HEK293 (cell line): ENCODE data around the gene TRH.

Experiments
- CTCF ChIA-PET: fragments of 350-600 bp; formaldehyde crosslinking; extraction: SDS; loops from one replicate; lab custom pipeline; 2021; ENCODE audit warnings: antibody characterized with exemption; lab: Yijun Ruan, JAX
- POLR2A ChIA-PET: fragments of 300-600 bp; formaldehyde crosslinking; extraction: SDS; loops from one replicate; lab custom pipeline; 2020; ENCODE audit warnings: antibody characterized with exemption, inconsistent platforms; lab: Yijun Ruan, JAX
- H3K27ac ChIP-seq: fragments of 200-500 bp; sonication (Bioruptor generic); 2 replicates; pipeline ENCODE4 v1.5.1; 2014; ENCODE audit warnings: low read depth, low read length, control low read depth, inconsistent platforms; ENCODE audit errors: extremely low read depth
- H3K36me3 ChIP-seq, 2 experiments: fragments of 200-500 bp in 1 of 2; sonication (Bioruptor generic) in 1 of 2; 1 replicate in 1 of 2; 2 replicates in 1 of 2; pipeline ENCODE4 v1.5.1; 2014 to 2017; ENCODE audit warnings: inconsistent platforms in 2 of 2, low read length in 2 of 2; ENCODE audit not compliant: control insufficient read depth in 2 of 2, insufficient read depth in 1 of 2
- H3K4me1 ChIP-seq: fragments of 200-500 bp; sonication (Bioruptor generic); 2 replicates; pipeline ENCODE4 v1.5.1; 2014; ENCODE audit warnings: mild to moderate bottlenecking, low read length, inconsistent platforms; ENCODE audit not compliant: control insufficient read depth, insufficient read depth
- H3K4me3 ChIP-seq: 2 replicates; pipeline ENCODE4 v1.5.1; 2011; ENCODE audit warnings: low read depth, mild to moderate bottlenecking, control low read depth, low read length, moderate library complexity
- H3K9me3 ChIP-seq: fragments of 200-500 bp; sonication (Bioruptor generic); 2 replicates; pipeline ENCODE4 v1.5.1; 2014; ENCODE audit warnings: low read depth, low read length, inconsistent platforms; ENCODE audit not compliant: control insufficient read depth, insufficient read depth
- GFI1B ChIP-seq: fragments of 450-650 bp; formaldehyde crosslinking; IDR thresholded peaks from 2 replicates; pipeline ENCODE4 v1.5.1; 2016; ENCODE audit warnings: missing biosample characterization, missing genetic modification characterization
- ZNF133 ChIP-seq: fragments of 450-650 bp; formaldehyde crosslinking; IDR thresholded peaks from 2 replicates; pipeline ENCODE4 v1.5.1; 2016; ENCODE audit warnings: missing biosample characterization, missing genetic modification characterization
- ZNF292 ChIP-seq: fragments of 450-650 bp; formaldehyde crosslinking; IDR thresholded peaks from 2 replicates; pipeline ENCODE4 v1.5.1; 2016; ENCODE audit warnings: low read depth, missing biosample characterization, missing genetic modification characterization, borderline replicate concordance
- ZNF549 ChIP-seq: fragments of 450-650 bp; IDR thresholded peaks from 2 replicates; pipeline ENCODE4 v1.5.1; 2018; ENCODE audit warnings: missing biosample characterization, missing genetic modification characterization, mild to moderate bottlenecking, inconsistent platforms, moderate library complexity
- ZNF558 ChIP-seq: fragments of 450-650 bp; formaldehyde crosslinking; IDR thresholded peaks from 2 replicates; pipeline ENCODE4 v1.5.1; 2016; ENCODE audit warnings: missing biosample characterization, missing genetic modification characterization
- ZNF610 ChIP-seq: fragments of 450-650 bp; formaldehyde crosslinking; IDR thresholded peaks from 2 replicates; pipeline ENCODE4 v1.5.1; 2016; ENCODE audit warnings: missing biosample characterization, missing genetic modification characterization, borderline replicate concordance
- ZNF626 ChIP-seq: fragments of 450-650 bp; sonication (Bioruptor Pico); formaldehyde crosslinking; IDR thresholded peaks from 2 replicates; pipeline ENCODE4 v1.5.1; 2018; ENCODE audit warnings: missing biosample characterization, missing genetic modification characterization, inconsistent platforms
- ZNF639 ChIP-seq: fragments of 450-650 bp; formaldehyde crosslinking; IDR thresholded peaks from 2 replicates; pipeline ENCODE4 v1.5.1; 2016; ENCODE audit warnings: missing biosample characterization, missing genetic modification characterization
- ZNF664 ChIP-seq: fragments of 450-650 bp; formaldehyde crosslinking; IDR thresholded peaks from 2 replicates; pipeline ENCODE4 v1.5.1; 2016; ENCODE audit warnings: missing biosample characterization, missing genetic modification characterization
- ZNF692 ChIP-seq: fragments of 450-650 bp; formaldehyde crosslinking; IDR thresholded peaks from 2 replicates; pipeline ENCODE4 v1.5.1; 2016; ENCODE audit warnings: missing biosample characterization, missing genetic modification characterization
- TF ChIP-seq, protein P1 (sequence below): fragments of 450-650 bp; formaldehyde crosslinking; IDR thresholded peaks from 2 replicates; pipeline ENCODE4 v1.5.1; 2017; ENCODE audit warnings: missing biosample characterization, missing genetic modification characterization
- TF ChIP-seq, protein P2 (sequence below): fragments of 450-650 bp; formaldehyde crosslinking; IDR thresholded peaks from 2 replicates; pipeline ENCODE4 v1.5.1; 2016; ENCODE audit warnings: missing biosample characterization, missing genetic modification characterization, low read depth
- TF ChIP-seq, protein P3 (sequence below): fragments of 450-650 bp; formaldehyde crosslinking; IDR thresholded peaks from 2 replicates; pipeline ENCODE4 v1.5.1; 2016; ENCODE audit warnings: missing biosample characterization, missing genetic modification characterization

Gene TRH

GRCh38 chr3:129974833-129975704 is 549 bp downstream of the TRH start:
- no peak overlapping the region for H3K4me3 ChIP-seq
- CTCF ChIA-PET, result interaction anchor here (0.6 kb wide), 1 partner anchor 904 kb away, joined by 5 read pairs; no protein-coding TSS in a partner anchor

More at GRCh38 chr3:129974833-129975704, 549 bp downstream of the TRH start:
- no peaks in the 10 kb centered on the region for H3K9me3 ChIP-seq
- no peaks in the 10 kb centered on the region for H3K36me3 ChIP-seq
- TF ChIP-seq GFI1B (tag by site-specific recombination) (no peak), ZNF558 (tag by site-specific recombination) (no peak), ZNF664 (tag by site-specific recombination) (no peak), ZNF692 (tag by site-specific recombination) (no peak), ZNF133 (tag by site-specific recombination) (no peak), ZNF610 (tag by site-specific recombination) (no peak), ZNF639 (tag by site-specific recombination) (no peak), ZNF292 (tag by site-specific recombination) (no peak), ZNF549 (tag by site-specific recombination) (no peak), ZNF626 (tag by site-specific recombination) (no peak)
- TF ChIP-seq, protein P1, sequence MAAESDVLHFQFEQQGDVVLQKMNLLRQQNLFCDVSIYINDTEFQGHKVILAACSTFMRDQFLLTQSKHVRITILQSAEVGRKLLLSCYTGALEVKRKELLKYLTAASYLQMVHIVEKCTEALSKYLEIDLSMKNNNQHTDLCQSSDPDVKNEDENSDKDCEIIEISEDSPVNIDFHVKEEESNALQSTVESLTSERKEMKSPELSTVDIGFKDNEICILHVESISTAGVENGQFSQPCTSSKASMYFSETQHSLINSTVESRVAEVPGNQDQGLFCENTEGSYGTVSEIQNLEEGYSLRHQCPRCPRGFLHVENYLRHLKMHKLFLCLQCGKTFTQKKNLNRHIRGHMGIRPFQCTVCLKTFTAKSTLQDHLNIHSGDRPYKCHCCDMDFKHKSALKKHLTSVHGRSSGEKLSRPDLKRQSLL (tag by site-specific recombination), result no peak
- TF ChIP-seq, protein P2, sequence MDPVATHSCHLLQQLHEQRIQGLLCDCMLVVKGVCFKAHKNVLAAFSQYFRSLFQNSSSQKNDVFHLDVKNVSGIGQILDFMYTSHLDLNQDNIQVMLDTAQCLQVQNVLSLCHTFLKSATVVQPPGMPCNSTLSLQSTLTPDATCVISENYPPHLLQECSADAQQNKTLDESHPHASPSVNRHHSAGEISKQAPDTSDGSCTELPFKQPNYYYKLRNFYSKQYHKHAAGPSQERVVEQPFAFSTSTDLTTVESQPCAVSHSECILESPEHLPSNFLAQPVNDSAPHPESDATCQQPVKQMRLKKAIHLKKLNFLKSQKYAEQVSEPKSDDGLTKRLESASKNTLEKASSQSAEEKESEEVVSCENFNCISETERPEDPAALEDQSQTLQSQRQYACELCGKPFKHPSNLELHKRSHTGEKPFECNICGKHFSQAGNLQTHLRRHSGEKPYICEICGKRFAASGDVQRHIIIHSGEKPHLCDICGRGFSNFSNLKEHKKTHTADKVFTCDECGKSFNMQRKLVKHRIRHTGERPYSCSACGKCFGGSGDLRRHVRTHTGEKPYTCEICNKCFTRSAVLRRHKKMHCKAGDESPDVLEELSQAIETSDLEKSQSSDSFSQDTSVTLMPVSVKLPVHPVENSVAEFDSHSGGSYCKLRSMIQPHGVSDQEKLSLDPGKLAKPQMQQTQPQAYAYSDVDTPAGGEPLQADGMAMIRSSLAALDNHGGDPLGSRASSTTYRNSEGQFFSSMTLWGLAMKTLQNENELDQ, result no peak
- TF ChIP-seq, protein P3, sequence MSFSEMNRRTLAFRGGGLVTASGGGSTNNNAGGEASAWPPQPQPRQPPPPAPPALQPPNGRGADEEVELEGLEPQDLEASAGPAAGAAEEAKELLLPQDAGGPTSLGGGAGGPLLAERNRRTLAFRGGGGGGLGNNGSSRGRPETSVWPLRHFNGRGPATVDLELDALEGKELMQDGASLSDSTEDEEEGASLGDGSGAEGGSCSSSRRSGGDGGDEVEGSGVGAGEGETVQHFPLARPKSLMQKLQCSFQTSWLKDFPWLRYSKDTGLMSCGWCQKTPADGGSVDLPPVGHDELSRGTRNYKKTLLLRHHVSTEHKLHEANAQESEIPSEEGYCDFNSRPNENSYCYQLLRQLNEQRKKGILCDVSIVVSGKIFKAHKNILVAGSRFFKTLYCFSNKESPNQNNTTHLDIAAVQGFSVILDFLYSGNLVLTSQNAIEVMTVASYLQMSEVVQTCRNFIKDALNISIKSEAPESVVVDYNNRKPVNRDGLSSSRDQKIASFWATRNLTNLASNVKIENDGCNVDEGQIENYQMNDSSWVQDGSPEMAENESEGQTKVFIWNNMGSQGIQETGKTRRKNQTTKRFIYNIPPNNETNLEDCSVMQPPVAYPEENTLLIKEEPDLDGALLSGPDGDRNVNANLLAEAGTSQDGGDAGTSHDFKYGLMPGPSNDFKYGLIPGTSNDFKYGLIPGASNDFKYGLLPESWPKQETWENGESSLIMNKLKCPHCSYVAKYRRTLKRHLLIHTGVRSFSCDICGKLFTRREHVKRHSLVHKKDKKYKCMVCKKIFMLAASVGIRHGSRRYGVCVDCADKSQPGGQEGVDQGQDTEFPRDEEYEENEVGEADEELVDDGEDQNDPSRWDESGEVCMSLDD, result no peak
- H3K27ac ChIP-seq, result no peak overlapping the region
- no peaks in the 10 kb centered on the region for H3K4me1 ChIP-seq
- POLR2A ChIA-PET, result no interaction called here
